Midbrain (tissue), 1 donor: ENCODE measurements around the gene FAM32A.

Experiments used
- DNase-seq: peaks from one replicate; lab custom pipeline; 2025; lab: John Stamatoyannopoulos, UW

Gene FAM32A

DNA sequence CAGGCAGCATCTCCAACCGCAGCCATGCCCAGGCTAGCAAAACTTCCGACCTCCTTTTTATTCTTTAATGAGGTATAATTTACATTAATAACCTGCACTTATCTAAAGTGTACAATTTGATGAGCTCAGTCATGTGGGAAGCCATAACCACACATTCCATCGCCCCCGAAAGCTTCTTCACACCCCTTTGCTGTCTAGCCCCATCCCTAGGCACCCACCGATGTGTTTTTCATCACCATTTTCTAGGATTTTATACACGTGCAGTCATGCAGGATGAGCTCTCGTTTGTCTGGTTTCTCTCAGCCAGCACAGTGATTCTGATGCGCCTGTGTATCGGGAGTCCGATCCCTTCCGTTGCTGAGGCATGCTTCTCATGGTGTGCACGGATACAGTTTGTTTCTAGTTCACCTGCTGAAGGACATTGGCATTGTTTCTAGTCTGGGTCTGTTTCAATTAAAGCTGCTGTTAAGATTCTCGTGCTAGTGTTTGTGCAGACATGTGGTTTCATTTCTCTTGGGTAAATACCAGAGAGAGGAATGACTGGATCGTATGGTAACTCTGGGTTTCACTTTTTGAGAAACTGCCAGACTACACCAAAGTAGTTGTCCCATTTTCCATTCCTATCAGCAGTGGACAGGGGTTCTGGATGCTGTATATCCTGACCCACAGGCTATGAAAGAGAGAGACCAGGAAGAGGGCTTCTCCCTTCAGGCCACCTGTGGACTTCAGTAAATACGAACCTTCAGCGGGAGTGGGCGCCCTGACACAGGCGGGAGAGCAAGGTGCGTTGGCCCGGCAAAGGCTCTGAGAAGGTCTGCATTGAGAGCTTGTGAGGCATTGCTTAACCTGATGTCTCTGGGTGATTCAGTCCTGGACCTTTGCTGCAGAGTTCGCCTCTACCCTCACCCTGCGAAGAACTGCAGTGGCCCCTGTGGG, 17.4 kb downstream of the FAM32A start:
- DNase-seq = no peak

DNA sequence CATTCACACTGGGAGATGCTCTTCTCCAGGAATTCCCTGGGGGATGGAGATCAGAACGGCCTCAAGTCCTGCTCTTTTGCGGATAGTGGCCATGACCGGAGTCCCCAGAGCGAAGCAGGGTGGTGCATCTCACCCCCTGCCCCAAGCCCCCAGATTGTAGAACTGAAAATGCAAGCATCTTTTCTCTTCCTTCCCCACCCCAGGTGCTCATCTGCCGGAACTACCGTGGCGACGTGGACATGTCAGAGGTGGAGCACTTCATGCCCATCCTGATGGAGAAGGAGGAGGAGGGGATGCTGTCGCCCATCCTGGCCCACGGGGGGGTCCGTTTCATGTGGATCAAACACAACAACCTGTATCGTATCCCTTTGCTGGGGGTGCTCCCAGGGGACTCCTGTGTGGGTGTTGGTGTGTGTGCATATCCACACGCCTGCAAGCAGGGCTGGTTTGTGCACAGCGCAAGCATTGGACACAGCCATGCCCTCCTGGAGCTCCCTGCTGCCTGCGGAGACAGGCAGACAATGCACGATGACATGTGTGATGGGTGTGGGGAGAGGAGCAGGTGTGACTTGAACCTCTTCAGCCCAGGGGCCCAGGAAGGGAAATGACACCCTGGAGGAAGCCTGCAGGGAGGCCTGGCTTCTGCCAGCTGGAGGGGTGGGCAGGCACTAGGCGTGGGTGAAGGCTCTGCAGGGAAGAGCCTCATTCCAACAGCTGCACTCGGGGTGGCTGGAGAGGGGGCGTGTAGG, 18.2 kb downstream of the FAM32A start:
- no peak for DNase-seq

DNA sequence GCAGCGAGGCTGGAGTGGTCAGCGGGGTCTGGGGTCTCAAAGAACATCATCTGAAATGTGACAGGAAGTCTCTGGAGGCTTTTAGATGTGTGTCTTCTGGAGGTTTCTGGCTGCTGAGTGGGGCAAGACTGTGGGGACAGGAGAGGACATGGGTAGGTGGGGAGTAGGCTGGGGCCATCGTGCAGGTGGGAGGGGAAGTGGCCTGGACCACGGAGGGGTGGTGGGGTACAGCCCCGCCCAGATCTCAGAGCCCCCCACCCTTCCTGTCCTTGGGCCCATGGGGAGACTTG, 18.7 kb downstream of the FAM32A start:
- DNase-seq = no peak

DNA sequence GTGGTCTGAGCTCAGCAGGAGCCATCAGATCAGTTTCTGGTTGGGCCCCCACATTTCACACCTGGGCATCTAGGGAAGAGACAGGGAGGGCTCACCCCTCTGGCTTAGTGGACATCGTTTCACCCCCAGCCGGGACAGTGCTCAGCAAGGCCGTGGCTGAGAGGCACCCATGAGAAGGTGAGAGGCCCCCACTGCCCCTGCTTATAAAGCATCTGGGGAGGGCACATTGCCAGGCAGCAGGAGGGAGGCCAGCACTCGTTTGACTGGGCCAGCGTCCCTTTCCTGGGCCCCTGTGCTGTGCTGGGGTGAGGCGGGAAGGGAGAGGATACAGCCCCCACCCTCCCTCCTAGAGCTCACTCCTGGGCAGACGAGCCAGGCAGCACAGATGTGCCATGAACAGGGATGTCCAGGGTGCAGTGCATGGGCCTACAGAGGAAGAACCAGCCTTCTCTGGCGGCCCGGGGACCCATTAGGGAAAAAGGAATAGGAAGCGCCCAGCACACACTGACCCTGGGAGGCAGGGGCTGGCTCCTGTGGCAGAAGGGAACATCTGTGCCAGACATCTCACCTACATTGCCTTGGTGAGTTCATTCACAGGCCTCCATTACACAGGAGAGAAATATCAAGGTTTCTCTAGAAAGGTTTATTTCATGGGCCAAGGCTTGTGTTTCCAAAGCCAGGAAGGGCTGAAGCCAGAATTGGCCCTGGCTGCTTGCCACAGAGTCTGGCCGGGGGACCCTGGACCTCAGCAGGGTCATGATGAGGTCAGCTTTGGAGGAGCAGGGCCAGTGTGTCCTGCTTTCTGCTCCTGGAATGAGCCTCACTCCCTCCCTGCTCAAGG, 20.2 kb downstream of the FAM32A start:
- DNase-seq = no peak

DNA sequence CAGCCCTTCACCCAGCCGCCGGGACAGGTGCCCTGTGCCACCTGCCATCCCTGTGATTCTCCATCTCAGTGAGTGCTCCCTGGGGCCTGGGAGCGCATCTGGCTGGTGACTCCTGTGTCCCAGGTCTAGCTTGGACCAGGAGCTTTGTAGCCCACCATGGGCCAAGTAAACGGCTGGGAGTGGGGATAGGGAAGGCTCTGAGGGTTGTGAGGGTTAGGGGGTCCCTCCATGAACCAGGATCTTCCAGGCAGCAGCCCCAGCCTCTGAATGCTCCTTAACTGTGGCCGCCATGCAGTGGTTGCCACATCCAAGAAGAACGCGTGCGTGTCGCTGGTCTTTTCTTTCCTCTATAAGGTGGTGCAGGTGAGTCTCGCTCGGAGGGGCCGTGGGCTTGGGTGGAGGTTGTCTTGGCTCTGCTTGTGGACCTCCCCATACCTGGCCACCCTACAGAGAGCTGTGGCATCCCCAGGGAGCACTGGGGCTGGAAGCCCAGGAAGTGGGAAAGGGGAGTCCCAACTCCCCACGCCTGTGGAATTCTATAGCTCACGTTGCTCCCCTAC, 20.9 kb downstream of the FAM32A start:
- DNase-seq = no peak

DNA sequence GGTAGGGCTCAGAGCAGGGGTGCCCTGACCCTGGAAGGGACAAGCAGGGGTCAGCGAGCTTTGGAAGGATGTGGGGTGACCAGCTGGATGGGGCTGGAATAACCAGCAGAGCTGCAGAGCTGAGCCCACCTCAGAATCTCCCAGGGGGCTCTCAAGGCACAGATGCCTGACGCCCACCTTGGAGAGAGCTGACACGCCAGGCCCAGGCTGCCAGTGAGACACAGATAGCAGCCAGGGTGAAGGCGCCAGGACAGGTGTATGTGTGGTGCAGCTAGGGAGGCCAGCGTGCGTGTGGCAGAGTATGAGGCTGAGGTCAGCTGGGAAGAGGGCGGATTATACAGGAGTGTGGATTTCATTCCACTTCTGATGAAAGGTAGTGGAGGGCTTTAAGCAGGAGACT, 21.4 kb downstream of the FAM32A start:
- DNase-seq = no peak

DNA sequence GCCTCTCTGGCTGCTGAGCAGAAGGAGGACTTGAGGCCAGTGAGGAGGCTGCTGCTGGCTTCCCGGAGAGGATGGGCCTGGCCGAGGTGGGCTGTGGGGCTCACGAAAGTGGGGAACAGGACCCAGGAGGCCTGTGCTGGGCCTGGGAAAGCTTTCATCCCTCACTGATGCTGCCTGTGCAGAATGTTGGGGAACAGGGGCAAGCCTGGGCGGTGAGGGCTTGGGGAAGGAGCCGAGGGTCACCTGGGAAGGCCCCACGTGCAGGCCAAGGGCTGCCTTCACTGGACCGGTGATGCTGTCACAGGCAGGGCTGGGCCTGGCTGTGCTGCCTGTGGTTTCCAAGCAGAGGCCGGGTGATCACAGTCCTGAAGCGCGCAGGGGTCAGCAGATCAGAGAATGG, 21.9 kb downstream of the FAM32A start:
- no peak for DNase-seq

DNA sequence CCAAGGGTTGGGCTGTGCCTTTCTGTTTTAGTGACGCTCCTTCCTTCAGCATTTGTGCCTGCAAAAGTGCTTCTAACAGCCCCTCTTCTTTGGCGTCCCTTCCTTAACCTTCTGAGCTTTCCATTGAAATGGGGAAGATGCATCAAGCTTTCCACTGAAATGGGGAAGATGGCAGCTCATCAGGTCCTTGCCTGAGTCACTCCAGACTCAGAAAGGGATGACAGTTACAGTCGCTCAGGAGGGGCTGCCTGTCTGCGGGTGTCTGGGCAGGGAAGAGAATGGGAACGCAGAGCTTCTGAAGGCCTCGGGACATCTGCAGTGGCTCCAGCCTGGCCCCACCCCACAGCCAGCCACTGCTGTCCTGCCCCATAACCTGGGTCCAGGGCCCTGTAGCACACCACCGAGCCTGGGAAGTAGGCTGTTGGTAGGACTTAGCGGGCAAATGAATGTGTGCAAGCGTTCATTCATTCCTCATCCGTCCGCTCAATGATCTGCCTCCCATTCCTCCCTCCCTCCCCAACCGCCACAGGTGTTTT, 22.3 kb downstream of the FAM32A start:
- DNase-seq = no peak

DNA sequence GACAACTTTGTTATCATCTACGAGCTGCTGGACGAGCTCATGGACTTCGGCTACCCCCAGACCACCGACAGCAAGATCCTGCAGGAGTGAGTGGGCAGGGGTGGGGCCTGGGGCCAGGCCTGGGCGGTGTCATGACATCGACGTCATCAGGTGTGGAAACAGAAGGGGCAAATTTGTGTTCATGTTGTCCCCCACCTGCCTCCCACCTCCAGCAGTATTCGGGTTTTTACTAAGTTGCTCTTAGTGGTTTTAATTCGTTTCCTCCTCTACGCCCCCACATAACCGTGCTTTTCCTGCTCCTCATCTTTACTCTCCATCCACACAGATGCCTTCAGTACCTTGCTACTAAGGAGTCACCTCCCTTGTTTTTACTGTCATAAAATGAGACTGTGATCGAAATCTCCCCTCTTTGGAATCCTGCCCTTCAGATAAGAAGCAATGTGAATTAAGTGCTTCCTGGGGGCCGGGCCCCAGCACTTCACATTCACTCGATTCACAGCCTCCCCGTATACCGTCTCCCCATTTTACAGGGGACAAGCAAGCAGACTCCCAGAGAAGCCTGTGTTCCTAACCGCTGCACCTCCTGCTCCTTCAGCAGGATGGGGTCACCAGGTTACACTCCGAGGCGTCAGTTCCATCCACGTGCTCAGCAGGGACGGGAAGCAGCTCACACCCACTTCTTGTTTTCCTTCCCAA, 23.0 kb downstream of the FAM32A start:
- no peak for DNase-seq

DNA sequence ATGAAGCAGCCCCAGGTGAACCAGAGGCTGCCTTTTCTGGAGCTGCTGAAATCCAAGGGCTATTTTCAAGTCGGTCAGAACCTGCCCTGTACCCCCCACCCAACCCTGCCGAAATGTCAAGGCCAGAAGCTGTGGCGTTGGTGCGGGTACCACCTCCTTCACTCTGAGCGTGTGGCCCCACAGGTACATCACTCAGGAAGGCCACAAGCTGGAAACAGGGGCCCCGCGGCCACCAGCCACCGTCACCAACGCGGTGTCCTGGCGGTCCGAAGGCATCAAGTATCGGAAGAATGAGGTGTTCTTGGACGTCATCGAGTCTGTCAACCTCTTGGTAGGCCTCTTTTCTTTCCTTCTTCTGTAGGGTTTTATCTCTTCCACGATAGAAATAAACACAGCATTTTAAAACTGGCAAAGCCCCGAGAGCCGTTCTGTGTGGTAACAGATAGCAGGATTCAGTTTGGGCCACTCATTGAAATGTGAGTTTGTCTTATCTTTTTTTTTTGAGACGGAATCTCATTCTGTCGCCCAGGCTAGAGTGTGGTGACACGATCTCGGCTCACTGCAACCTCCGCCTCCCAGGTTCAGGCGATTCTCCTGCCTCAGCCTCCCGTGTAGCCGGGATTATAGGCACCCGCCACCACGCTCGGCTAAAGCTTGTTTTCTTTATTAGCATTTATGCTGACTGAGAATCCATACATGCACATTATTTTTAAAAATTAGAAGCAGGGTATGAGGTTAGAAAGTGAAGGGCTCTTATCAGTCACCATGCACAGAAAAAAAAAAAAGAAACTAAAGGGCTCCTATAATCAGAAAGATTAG, 23.8 kb downstream of the FAM32A start:
- no peak for DNase-seq

DNA sequence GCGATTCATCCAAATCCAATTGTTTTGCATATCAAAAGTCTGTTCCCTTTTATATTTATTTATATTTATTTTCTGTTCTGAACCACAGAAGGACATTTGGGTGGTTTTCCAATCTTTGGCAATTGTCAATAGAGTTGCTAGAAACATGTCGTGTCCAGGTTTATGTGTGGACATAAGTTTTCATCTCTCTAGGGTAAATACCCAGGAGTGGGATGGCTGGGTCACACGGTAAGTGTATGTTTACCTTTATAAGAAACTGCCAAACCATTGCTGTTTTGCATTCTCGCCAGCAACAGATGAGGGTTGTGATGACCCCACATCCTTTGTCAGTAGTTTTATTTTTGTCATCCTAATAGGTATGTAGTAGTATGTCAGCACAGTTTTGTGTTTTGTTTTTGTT, 25.0 kb downstream of the FAM32A start:
- DNase-seq = no peak

DNA sequence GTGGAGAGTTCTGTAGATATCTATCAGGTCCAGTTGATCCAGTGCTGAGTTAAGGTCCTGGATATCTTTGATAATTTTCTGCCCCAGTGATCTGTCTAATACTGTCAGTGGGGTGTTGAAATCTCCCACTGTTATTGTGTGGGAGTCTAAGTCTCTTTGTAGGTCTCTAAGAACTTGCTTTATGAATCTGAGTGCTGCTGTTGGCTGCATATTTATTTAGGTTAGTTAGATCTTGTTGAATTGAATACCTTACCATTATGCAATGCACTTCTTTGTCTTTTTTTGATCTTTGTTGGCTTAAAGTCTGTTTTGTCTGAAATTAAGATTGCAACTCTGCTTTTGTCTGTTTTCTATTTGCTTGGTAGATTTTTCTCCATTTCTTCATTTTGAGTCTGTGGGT, 27.9 kb downstream of the FAM32A start:
- DNase-seq = no peak

DNA sequence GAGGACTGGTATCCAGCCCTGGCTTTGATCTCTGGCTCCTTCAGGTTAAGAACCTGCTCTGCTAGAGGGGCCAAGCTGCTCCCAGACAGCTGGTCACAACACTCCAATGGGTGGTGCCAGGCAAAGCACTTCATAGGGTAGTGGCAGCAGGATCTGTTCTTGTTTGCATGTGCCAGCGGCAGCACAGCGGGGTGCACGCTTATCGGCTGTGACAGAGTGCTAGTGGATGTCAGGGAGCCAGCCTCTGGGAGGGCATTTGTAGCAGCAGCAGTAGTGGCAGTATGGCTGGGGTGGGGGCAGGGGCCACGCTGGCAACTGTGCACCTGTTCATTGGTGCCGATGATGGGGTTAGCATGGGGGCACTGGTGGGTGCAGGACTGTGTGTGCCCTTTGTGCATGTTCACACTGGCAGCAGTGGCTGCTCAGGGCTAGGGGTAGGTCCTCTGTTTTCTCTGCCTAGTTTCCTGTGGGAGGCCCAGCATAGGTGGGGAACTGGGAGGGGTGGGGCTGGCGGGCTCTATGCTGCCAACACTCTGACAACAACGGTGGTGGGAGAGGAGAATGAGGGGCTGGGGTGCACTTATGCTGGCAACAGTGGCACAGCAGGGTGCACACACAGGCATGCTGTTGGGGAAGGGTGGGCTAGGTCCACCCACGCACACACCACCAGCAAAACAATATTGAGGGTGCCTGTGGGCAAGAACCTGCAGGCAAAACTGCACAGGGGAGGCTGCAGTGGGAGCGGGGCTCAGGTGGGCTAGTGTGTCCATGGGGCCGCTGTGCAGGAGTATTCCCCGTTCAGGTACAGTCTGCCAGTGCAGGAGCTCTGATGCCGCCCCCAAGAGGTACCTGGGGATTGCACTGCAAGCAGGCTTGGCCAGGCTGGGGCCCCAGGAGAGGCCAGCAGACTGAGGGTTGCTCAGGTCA, 31.8 kb downstream of the FAM32A start:
- DNase-seq = no peak

DNA sequence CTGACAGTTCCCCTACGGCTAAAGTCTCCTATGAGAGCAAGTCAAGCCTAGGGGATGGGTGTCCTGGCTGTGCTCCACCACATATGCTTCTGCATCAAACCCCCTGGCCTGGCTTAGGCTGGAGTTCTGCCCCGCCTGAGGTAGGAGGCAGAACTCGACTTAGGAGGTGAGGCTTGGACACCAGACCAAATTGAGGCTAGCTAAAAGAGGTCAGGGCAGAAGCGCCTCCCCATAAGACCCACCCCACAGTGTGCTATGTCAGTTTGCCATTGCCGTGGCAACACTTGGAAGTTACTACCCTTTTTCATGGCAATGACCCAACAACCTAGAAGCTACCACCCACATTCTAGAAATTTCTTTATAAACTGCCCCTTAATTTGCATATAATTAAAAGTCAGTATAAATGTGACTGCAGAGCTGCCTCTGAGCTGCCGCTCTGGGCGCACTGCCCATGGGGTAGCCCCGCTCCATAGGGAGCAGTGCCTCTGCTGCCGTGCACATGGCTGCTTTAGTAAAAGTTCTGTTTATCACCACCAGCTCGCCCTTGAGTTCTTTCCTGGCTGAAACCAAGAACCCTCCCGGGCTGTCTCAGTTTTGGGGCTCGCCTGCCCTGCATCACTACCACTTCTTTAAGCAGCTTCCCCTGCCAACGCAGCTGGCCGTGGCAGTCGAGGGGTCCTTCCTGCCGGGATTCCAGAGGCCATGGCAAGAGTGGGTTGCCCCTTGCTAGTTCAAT, 32.7 kb downstream of the FAM32A start:
- DNase-seq = no peak

DNA sequence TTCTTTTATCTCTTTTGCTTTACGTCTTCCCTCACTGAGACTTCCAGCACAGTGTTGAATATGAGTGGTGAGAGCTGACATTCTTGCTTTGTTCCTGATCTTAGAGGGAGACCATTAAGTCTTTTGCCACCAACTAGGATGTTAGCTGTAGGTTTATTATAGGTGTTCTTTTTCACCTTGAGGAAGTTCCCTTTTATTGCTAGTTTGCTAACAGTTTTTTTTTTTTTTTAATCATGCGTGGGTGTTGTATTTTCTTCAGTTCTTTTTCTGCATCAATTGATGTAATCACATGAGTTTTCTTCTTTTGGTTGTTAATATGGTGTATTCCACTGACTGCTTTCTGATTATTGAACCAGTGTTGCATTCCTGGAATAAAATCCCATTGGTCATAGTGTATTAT, 33.6 kb downstream of the FAM32A start:
- no peak for DNase-seq

DNA sequence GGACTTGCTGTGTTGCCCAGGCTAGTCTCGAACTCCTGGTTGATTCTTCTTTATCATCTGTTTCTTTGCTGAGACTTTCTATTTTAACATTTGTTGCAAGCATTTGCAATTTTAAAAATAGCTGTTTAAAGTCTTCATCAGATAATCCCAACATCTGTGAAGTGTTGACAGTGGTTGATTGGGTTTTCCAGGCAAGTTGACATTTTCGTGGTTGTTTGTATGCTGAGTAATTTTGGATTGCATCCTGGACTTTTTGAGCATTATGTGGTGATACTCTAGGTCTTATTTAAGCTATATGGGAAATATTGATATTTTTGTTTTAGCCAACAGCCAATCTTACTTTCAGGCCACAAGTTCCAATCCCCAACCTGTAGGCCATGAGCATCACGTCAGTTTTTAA, 37.6 kb downstream of the FAM32A start:
- DNase-seq = no peak

DNA sequence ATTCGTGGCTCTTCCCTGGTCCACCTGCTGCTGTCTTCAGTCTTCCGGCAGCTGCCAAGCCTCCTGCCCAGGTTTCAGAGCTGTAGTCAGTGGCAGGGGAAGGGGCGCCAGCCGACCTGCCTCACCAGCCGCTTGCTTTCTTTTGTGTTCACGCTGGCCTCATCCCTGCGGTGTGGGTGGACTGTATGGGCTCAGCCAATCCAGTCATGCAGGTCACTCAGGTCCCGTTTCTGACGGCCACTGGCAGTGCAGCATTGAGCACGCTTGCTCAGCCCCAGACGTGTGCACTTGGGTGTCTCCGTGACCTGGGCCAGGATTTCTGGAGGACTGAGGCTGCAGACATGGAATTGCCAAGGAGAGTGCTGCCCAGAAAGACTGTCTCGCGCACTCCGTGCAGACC, 38.5 kb downstream of the FAM32A start:
- DNase-seq = no peak

DNA sequence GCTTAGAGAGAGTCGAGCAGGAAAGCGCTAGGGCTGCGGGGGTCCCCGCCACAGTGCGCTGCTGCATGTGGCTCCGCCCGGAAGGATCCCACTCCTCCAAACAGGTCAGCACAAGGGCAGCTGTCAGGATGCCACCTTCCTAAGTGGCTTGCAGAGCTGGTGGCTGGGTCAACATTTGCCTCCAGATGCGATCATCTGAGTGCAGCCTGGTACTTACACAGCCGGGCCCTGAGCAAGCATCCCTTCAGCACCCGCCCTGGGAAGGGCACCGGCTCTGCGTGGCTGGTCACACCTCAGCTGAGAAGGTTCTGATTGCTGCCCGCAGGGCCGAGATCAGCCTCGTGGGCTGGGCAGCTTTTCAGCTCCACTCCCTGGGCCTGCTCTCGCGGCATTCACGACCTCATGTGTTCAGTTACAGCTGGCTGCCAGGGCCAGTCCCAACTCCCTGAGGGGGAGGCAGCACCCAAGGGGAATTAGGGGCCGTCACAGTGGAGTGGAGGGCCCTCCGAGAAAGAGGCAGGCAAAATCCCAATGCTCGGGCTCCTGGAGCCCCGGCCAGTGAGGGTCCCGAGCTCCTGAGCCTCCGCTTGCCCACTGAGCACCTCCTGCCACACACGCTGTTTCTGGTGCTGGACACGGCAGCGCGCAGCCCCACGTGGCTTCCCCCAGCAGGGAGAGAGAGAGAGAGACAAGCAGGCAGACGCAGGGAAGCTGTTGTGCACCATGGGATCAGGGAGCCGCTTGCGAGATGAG, 39.3 kb downstream of the FAM32A start:
- no peak for DNase-seq
